OCI-M2 (cell line): ENCODE results near the gene PRSS38.

Experiments
- DNase-seq: peaks from one replicate; lab custom pipeline; 2025; ENCODE audit not compliant: unreplicated experiment; lab: John Stamatoyannopoulos, UW

Gene PRSS38

DNA sequence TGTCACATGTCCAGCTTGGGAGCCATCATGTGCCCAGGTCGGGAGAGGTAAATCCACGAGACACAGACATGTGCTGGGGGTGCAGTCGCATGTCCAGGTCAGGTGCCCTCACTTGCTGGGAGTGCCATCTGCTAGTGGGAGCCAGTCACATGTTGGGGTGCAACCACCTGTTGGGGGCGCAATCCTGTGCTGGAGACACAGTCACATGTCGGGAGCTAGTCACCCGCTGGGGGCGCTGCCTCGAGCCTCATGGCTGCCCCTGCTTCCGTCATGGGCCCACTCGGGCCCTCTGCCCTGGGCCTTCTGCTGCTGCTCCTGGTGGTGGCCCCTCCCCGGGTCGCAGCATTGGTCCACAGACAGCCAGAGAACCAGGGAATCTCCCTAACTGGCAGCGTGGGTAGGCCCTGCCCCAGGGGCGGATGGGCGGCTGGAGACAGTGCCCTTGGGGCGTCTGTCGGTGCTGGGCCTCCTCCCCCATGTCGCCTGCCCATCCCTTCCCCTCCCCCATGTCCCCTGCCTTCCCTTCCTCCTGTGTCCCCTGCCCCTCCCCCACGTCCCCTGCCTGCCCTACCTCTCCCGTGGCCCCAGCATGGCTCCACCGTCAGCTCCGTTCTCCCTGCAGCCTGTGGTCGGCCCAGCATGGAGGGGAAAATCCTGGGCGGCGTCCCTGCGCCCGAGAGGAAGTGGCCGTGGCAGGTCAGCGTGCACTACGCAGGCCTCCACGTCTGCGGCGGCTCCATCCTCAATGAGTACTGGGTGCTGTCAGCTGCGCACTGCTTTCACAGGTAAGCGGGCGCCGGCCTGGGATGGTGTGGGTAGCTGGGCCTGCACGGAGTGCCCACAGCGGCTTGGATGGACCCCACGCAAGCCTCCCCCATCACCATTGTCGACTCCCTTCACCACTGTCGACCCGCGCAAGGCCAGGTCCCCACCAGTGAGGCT, at the start of gene PRSS38:
Gene PRSS38, plus strand, starts transcription at position 208 of the 942 bp plus-strand sequence. Its CDS starts 42 bp downstream, at position 250.
- no peak for DNase-seq

DNA sequence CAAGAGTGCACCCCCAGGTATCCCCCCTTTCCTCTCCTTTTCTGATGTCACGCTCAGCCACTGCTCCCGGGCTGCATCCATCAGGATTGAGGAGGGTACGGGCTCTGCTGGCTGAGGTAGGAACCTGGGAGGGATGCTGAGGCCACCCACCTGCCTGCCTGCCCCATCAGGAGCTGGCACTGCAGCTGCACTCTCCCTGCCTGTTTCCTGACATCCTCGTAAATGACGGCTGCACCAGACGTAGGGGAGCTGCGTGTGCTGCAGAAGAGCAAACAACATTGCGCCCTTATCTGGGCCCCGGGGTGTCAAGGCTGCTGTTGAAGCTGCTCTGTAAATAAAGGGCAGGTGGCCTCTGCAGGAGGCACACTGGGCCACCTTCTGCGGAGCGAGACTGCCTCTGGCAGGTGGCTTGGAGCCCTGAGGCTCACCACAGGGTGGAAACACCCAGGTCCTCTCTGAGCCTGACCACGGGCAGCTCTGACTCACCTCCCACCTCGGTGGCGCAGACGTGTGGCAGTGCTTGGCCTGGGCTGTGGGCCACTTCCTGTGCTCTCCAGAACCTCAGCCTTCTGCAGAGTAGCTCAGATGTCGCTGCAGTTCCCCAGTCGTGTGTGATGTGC, 49.4 kb upstream of the PRSS38 start:
- DNase-seq = no peak

GRCh38 chr1:227766653-227767277, 48.7 kb upstream of the PRSS38 start:
- DNase-seq = no peak

DNA sequence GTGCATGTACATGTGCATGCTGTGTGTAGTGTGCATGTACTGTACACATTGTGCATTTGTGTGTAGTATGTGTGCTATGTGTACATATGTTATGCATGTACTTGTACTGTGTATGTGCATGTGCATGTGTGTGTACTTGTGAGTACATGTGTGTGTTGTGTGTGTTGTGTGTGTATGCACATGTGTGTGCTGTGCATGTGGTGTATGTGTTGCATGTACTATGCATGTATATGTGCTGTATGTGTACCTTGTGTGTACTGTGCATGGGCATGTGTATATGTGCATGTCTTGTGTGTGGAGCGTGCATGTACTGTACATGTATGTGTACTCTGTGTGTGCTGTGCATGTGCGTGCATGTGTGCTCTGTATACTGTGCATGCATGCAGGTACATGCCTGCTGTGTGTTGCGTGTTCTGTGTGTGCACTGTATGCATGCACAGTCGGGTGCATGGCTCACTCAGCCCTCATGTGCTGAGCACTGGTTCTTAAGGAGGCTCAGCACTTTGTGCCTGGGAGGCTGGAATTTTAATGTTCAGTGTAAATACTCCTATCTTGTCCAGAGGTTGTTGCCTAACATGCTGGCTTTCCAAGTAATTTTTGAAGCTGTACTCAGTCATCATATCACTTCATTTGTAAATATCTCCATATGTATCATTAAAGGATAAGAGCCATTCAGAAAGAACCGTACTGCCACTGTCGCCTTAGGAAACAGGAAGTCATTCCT, 47.9 kb upstream of the PRSS38 start:
- DNase-seq = no peak

DNA sequence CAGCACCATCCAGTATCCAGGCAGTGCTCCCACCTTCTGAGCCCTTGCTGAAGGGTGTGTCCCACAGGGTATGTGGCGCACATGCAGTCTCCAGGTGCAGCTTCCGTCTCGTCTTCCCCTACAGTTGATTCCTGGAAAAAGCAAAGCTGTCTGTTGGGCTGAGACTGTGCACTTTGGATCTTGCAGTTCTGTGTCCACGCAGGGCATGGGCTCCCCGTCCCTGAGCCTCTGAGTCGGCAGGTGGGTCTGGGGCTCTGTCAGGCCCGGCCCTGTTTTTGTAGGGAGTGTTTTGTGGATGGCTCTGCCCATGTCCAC, 47.4 kb upstream of the PRSS38 start:
- DNase-seq = no peak

DNA sequence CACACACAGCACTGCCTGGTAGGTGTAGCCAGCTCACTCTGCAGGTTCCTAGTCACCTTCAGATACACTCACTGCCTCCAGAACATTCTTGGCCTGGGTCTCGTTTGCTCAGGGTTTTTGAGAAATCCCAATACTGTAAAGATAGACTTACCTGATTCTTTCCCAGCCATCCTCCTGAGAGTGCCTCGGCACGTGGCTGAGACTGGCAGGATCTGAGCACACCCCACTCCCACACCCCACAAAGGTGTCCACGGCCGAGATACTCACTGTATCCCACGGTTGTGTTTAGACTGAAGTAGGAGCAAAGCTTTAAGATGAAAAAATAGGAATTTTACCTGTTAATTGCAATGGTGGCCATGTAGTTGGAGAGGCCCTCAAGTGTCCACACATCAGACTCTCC, 46.8 kb upstream of the PRSS38 start:
- DNase-seq = no peak

GRCh38 chr1:227769047-227769935, 46.2 kb upstream of the PRSS38 start:
- DNase-seq = no peak

DNA sequence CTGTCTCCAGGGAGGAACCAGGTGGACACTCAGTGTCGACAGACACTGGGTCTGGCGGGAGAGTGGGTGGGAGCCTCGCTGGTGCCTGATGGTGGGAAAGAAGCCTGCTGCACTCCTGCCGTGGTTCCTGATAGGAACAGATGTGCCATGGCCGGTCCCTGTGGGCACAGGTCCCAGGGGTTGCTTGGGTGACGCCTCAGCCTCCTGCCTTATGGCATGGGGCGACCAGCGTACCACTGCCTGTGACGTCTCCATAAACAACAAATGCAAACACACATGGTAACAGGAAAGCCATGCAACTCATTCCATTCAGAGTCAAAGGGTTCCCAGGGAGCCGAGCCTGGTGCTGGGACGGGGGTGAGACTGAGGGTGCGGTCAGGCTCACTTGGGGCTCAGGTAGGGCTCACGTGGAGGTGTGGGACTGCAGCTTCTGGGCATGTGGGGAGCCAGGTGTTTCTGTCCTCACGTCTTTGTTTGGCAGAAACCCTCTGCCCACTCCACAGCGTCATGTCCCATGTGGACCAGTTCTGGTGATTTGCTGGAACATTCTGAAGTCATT, 45.5 kb upstream of the PRSS38 start:
- no peak for DNase-seq

- DNase-seq = no peak
These were observed 44.7 kb upstream of the PRSS38 start for GRCh38 chr1:227770812-227771211.

GRCh38 chr1:227771326-227771725, 44.1 kb upstream of the PRSS38 start:
- DNase-seq = no peak

GRCh38 chr1:227771771-227772170, 43.7 kb upstream of the PRSS38 start:
- no peak for DNase-seq

GRCh38 chr1:227773558-227773957, 41.9 kb upstream of the PRSS38 start:
- no peak for DNase-seq

GRCh38 chr1:227774051-227774731, 41.3 kb upstream of the PRSS38 start:
- no peak for DNase-seq

DNA sequence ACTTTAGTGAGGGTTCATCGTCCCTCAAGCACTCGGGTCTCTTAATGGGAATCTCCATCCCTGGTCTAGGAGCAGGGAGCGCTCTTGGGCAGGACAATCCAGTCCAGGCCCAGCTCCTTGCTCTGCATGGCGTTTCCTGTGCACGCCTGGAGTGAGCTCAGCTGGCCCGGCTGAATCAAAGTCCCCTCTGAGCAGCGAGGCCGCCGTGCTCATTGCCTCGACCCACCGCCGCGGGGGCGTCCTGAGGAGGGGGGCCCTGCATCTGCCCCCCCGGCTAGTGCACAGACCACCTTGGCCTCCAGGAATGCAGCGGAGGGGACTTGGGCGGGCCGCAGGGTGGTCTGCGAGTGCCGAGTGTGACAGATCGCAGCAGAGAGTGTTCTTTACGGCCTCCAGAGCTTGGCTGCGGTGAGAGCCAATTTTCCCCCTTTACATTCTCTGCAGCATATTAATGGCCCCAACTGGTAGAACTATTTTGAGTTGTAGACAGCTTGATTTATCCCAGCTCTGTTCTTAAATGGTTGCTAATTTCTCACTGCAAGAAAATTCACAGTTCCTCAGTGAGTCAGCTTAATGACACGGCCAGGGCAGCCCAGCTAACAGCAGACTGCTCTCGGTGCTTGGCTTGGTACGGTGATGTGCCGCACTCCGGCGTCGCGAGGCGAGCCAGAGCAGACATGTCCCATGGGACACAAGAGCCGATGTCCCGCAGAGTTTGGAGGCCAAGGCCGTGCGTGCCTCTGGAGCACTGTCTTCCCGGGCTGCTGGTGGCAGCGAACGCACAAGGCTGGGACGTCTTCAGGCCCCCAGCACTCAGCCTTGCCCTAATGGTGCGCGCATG, 40.4 kb upstream of the PRSS38 start:
- no peak for DNase-seq

DNA sequence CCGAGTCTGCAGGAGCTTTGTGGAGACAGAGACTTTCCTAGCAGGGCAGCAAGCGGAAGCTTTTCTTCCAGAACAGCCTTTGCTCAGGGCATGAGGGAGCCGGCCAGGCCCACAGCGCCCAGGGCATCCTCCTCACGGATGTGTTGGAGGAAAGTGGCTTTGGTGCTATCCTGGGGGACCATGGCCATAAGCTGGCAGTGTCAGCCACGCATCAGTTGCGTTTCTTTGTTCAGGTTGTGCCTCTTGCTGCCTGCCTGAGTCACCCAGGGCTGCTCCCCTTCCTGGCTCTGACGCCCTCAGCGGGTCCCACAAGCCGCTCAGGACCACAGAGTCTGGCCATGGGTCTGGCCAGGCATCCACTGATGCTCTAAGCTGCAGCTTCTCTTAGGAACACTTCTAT, 39.6 kb upstream of the PRSS38 start:
- no peak for DNase-seq

GRCh38 chr1:227776331-227776771, 39.1 kb upstream of the PRSS38 start:
- DNase-seq = no peak

DNA sequence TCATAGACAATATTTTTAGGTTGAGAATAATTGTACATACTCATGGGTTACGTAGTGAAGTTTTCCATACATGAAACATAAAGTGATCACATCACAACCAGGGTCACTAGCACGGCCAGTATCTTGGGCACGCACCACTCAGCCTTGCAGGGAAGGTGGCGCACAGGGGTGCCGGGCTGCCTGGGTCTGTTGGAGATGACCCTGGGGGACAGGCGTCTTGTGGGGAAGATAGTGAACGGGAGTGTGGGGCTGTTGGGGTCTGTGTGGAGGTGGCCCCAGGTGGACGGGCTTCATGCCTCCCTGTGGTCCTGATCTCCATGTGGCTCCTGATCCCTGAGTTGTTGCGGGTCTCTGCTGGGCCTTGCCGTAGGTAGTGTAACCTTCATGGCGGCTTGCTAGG, 38.3 kb upstream of the PRSS38 start:
- no peak for DNase-seq

DNA sequence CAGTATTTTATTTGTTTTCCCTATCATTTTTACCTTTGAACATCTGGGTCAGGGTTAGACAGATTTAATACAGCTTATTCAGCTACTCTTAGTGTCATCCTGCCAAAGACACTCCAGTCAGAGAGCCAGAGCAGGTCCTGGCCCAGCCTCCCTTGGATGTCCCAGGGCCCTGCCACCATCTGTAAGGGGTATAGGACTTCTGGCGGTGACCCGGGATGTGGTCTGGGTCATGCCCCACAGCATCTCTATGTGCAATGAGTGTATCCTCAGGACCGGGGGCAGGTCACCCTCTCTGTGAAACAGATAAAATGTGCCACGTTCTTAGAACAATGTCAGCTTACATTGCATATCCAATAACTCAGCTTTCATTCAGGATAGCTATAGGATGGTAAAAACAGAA, 37.8 kb upstream of the PRSS38 start:
- no peak for DNase-seq
